Kidney (tissue), 14 donors: ENCODE results near the gene TUSC7. TPM values are rescaled to one million over a fixed set of nuclear protein-coding genes. Genes with fewer than 3 reads are reported as not detected.

ENCODE experiments used
- DNase-seq, 5 donors: peaks; one replicate each; pipeline ENCODE4 v3.0.0-alpha.2; 2013 to 2020
- FAIRE-seq: peaks from 2 replicates; lab custom pipeline; 2012; peaks lifted over from hg19 to GRCh38; lab: Jason Lieb, UNC
- H3K27ac ChIP-seq, 2 donors: one replicate each; pipeline ENCODE4 v1.7.0; 2013; ENCODE audit warnings: low read depth in 2 of 2, low read length in 2 of 2, inconsistent platforms in 1 of 2
- H3K27me3 ChIP-seq: one replicate; pipeline ENCODE4 v1.7.1; 2013; ENCODE audit warnings: low read length, inconsistent platforms; ENCODE audit not compliant: control insufficient read depth, insufficient read depth
- H3K36me3 ChIP-seq, 3 donors: one replicate each; pipeline versions ENCODE4 v1.7.0 to v1.7.1; 2013; ENCODE audit warnings: low read length in 3 of 3, control low read depth in 1 of 3, inconsistent platforms in 1 of 3; ENCODE audit not compliant: insufficient read depth in 3 of 3, control insufficient read depth in 2 of 3
- H3K4me1 ChIP-seq, 3 donors: one replicate each; pipeline versions ENCODE4 v1.7.0 to v1.7.1; 2013; ENCODE audit warnings: low read length in 3 of 3, inconsistent platforms in 1 of 3, low read depth in 1 of 3; ENCODE audit not compliant: control insufficient read depth in 2 of 3, insufficient read depth in 2 of 3
- H3K4me3 ChIP-seq, 3 donors: one replicate each; pipeline versions ENCODE4 v1.7.0 to v1.8.1; 2013; ENCODE audit warnings: low read length in 3 of 3, control low read depth in 1 of 3, inconsistent platforms in 1 of 3
- H3K9ac ChIP-seq, 3 donors: one replicate each; pipeline versions ENCODE4 v1.7.0 to v1.7.1; 2013; ENCODE audit warnings: low read length in 3 of 3, control low read depth in 1 of 3, inconsistent platforms in 1 of 3
- H3K9me3 ChIP-seq, 3 donors: one replicate each; pipeline versions ENCODE4 v1.7.0 to v1.7.1; 2013; ENCODE audit warnings: low read length in 3 of 3, control low read depth in 1 of 3, inconsistent platforms in 1 of 3; ENCODE audit not compliant: control insufficient read depth in 2 of 3, insufficient read depth in 1 of 3
- intact Hi-C: fragments of 100-400 bp; cut with DNase I; formaldehyde crosslinking; loops from one replicate; pipeline ENCODE4 v1.11.1; 2022
- polyA plus RNA-seq: library from polyadenylated mRNA; stranded (reverse); fragments of 350-450 nt; fragmentation: Illumina TruSeq; extraction: RNeasy Lipid Tissue Mini Kit (QIAGEN cat#74804); gene quantifications from one replicate; pipeline ENCODE4 v1.2.3, GENCODE V29; 2014; ENCODE audit warnings: low read depth, low replicate concordance; ENCODE audit not compliant: insufficient read depth
- total RNA-seq: library from RNA; stranded (reverse); fragmentation: NEBNext Ultra II Directional; extraction: Animal tissue kit (Norgen Biotek cat#: 25700); gene quantifications from one replicate; pipeline ENCODE4 v1.2.1, GENCODE V29; 2021
- TF ChIP-seq, protein P1 (sequence below): IDR thresholded peaks from 3 replicates; pipeline ENCODE4 v1.5.1; 2012; ENCODE audit warnings: mild to moderate bottlenecking, moderate library complexity, borderline replicate concordance; ENCODE audit not compliant: insufficient read depth; ENCODE audit errors: extremely low read depth
- donor health status: control.
- donor health status: control.
- donor health status: control.
- donor health status: control.
- donor health status: control.
- donor health status: DM: yes; HTN: yes; CAD: no.
- donor health status: Normal renal cell carcinoma (clear cell type).

TUSC7 gene
- total and polyA plus RNA-seq, 2 donors from 2014 or later, result not detected

- intact Hi-C loops, result no loop called here
- H3K9ac ChIP-seq, result no peak overlapping the region
- H3K27me3 ChIP-seq, result no peaks in the 10 kb centered on the region
- TF ChIP-seq, protein P1, sequence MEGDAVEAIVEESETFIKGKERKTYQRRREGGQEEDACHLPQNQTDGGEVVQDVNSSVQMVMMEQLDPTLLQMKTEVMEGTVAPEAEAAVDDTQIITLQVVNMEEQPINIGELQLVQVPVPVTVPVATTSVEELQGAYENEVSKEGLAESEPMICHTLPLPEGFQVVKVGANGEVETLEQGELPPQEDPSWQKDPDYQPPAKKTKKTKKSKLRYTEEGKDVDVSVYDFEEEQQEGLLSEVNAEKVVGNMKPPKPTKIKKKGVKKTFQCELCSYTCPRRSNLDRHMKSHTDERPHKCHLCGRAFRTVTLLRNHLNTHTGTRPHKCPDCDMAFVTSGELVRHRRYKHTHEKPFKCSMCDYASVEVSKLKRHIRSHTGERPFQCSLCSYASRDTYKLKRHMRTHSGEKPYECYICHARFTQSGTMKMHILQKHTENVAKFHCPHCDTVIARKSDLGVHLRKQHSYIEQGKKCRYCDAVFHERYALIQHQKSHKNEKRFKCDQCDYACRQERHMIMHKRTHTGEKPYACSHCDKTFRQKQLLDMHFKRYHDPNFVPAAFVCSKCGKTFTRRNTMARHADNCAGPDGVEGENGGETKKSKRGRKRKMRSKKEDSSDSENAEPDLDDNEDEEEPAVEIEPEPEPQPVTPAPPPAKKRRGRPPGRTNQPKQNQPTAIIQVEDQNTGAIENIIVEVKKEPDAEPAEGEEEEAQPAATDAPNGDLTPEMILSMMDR, result no peak
- H3K36me3 ChIP-seq, result no peaks in the 10 kb centered on the region
- H3K4me1 ChIP-seq, result no peaks in the 10 kb centered on the region
- DNase-seq (no peak), FAIRE-seq (no peak)
- no peaks in the 10 kb centered on the region for H3K9me3 ChIP-seq
- H3K4me3 ChIP-seq, result no peak overlapping the region
- H3K27ac ChIP-seq, result no peak overlapping the region
Measured at GRCh38 chr3:116734243-116734642, 24.7 kb downstream of the TUSC7 start.

GRCh38 chr3:116739678-116740077 is 30.1 kb downstream of the TUSC7 start:
- no peak overlapping the region for H3K27ac ChIP-seq
- intact Hi-C loops, result no loop called here
- H3K4me1 ChIP-seq, result no peaks in the 10 kb centered on the region
- TF ChIP-seq, protein P1, result no peak
- H3K9ac ChIP-seq, result no peak overlapping the region
- H3K27me3 ChIP-seq, result no peaks in the 10 kb centered on the region
- H3K4me3 ChIP-seq, result no peak overlapping the region
- no peaks in the 10 kb centered on the region for H3K36me3 ChIP-seq
- FAIRE-seq (peak; percentile 44), DNase-seq (no peak)
- no peaks in the 10 kb centered on the region for H3K9me3 ChIP-seq

- FAIRE-seq (no peak), DNase-seq (no peak)
- Histone ChIP-seq H3K27ac (no peak overlapping the region), H3K36me3 (no peaks in the 10 kb centered on the region), H3K4me3 (no peak overlapping the region), H3K9me3 (no peaks in the 10 kb centered on the region), H3K9ac (no peak overlapping the region), H3K27me3 (no peaks in the 10 kb centered on the region), H3K4me1 (no peaks in the 10 kb centered on the region)
- intact Hi-C loops, result no loop called here
- TF ChIP-seq, protein P1, result no peak
Measured at GRCh38 chr3:116740293-116740692, 30.7 kb downstream of the TUSC7 start.

- FAIRE-seq, result no peak
- intact Hi-C loops, result no loop called here
Measured at GRCh38 chr3:116741467-116741866, 31.9 kb downstream of the TUSC7 start.

More at GRCh38 chr3:116741467-116741866, 31.9 kb downstream of the TUSC7 start:
- H3K9me3 ChIP-seq, result no peaks in the 10 kb centered on the region
- H3K27me3 ChIP-seq, result no peaks in the 10 kb centered on the region
- H3K36me3 ChIP-seq, result no peaks in the 10 kb centered on the region
- no peak for DNase-seq
- no peak overlapping the region for H3K4me3 ChIP-seq
- TF ChIP-seq, protein P1, result no peak
- no peak overlapping the region for H3K27ac ChIP-seq
- no peak overlapping the region for H3K9ac ChIP-seq
- H3K4me1 ChIP-seq, result no peaks in the 10 kb centered on the region
